Heart left ventricle (tissue), 16 donors: ENCODE measurements around the gene FBXW12. TPM values are rescaled to one million over a fixed set of nuclear protein-coding genes. Genes with fewer than 3 reads are reported as not detected.
A peak's percentile ranks its signal among the peaks of the same experiment; 100 is the strongest.
"Not testable (repeated sequence)": the region's sequence is repeated elsewhere in the genome, so short reads cannot be mapped to it uniquely, and the experiment has no call there.

Experiments
- ATAC-seq, 4 donors: fragments of 200-7000 bp; cut with Tn5 transposase; one replicate each; pipeline ENCODE4 v1.9.1; 2020 to 2022; ENCODE audit warnings: moderate library complexity in 4 of 4, mild to moderate bottlenecking in 3 of 4, moderate number of reproducible peaks in 1 of 4
- DNase-seq, 5 donors: peaks; one replicate each; pipeline ENCODE4 v3.0.0-alpha.2; 2020
- H3K27ac ChIP-seq, 12 donors: fragments of 200-600 bp; sonication (generic) in 4 of 12; one replicate each; pipeline versions ENCODE4 v1.5.0 to v1.8.0; 2016 to 2022; ENCODE audit warnings: mild to moderate bottlenecking in 2 of 12
- H3K27me3 ChIP-seq, 9 donors: fragments of 200-600 bp; sonication (generic) in 2 of 9; one replicate each; pipeline versions ENCODE4 v1.5.1 to v1.8.0; 2016 to 2022; ENCODE audit warnings: mild to moderate bottlenecking in 3 of 9
- H3K36me3 ChIP-seq, 9 donors: fragments of 200-600 bp; sonication (generic) in 2 of 9; one replicate each; pipeline versions ENCODE4 v1.5.0 to v1.8.0; 2018 to 2022; ENCODE audit warnings: mild to moderate bottlenecking in 2 of 9
- H3K4me1 ChIP-seq, 12 donors: fragments of 200-600 bp; sonication (generic) in 4 of 12; one replicate each; pipeline versions ENCODE4 v1.5.0 to v1.8.0; 2016 to 2022; ENCODE audit warnings: mild to moderate bottlenecking in 3 of 12
- H3K4me3 ChIP-seq, 12 donors: fragments of 200-600 bp; sonication (generic) in 4 of 12; one replicate each; pipeline versions ENCODE4 v1.5.0 to v1.8.0; 2017 to 2022; ENCODE audit warnings: mild to moderate bottlenecking in 9 of 12, moderate library complexity in 4 of 12
- H3K9me3 ChIP-seq, 12 donors: fragments of 200-600 bp; sonication (generic) in 4 of 12; one replicate each; pipeline versions ENCODE4 v1.5.0 to v1.8.0; 2016 to 2022; ENCODE audit warnings: mild to moderate bottlenecking in 1 of 12
- CTCF ChIP-seq, 12 donors: fragments of 200-600 bp; sonication (generic) in 4 of 12; IDR thresholded peaks; one replicate each; pipeline versions ENCODE4 v1.5.0 to v1.8.0; 2018 to 2022; ENCODE audit warnings: antibody characterized with exemption in 12 of 12, mild to moderate bottlenecking in 5 of 12
- POLR2A ChIP-seq, 2 donors: fragments of 450-650 bp; IDR thresholded peaks; one replicate each; pipeline ENCODE4 v1.6.1; 2017; ENCODE audit warnings: antibody characterized with exemption in 2 of 2, mild to moderate bottlenecking in 2 of 2, moderate library complexity in 2 of 2
- WGBS, 4 donors: extraction: QIAGEN DNeasy Blood & Tissue Kit in 2 of 4; methylation state at CpG; one replicate each; pipeline versions ENCODE4 v1.1.5 to v1.1.7; 2013 to 2018; 5-methylcytosine and 5-hydroxymethylcytosine counted together
- intact Hi-C, 10 donors: fragments of 100-400 bp; cut with DNase I; formaldehyde crosslinking; loops; one replicate each; pipeline versions ENCODE4 v1.11.1 to v1.14.2; 2022
- polyA plus RNA-seq, 2 donors: library from polyadenylated mRNA; stranded (reverse); fragments of 200-250 nt; gene quantifications; one replicate each; pipeline ENCODE4 v1.2.3, GENCODE V29; 2013
- total RNA-seq, 9 donors: library from RNA; depleted of rRNA in 2 of 9; stranded (reverse); fragments of >200 nt in 2 of 9; fragmentation: NEBNext Ultra II Directional in 3 of 9; extraction: Animal tissue kit (Norgen Biotek cat#: 25700) in 3 of 9; gene quantifications; one replicate each; pipeline versions ENCODE4 v1.1.0 to v1.2.4, GENCODE V29; 2016 to 2023
- donor health status: ischemic (EF 13 %, LVEDD 7.1; RV severe dilation, severe dysfunction).
- donor health status: healthy with polysubstance abuse.
- donor health status: DM: no; HTN: yes; CAD: no.
- donor health status: DM: no; HTN: no; CAD: no.
- donor health status: ischemic (EF 25% LVEDD 6.9; RV normal size, moderate dysfunction).
- donor health status: ischemic (EF 25% LVEDD 5.7; RV mildly dilated, moderate dysfunction).
- donor health status: healthy.
- donor health status: DM: yes; HTN: yes; CAD: no.
- donor health status: ischemic (EF 35%, LVEDD 5.7; RV mildly dilated, moderate dysfunction).
- donor health status: nonischemic (EF 11% LVEDD 7.7; RV severe dilation, severe dysfunction).
- donor health status: DM: yes; HTN: yes; CAD: no.
- donor health status: PGD.
- donor health status: ischemic (EF 29% LVEDD 5.4; RV normal size, mild dysfunction).
- donor health status: nonischemic (EF 23%, LVEDD 6.1; RV moderate dilation, normal function).

The FBXW12 gene
- total and polyA plus RNA-seq, 11 donors = not detected

GRCh38 chr3:48398701-48399386, 26.8 kb downstream of the FBXW12 start:
- 55 to 68% (median 62%) methylated on average over 6 to 11 of the region's 11 CpGs for whole genome bisulfite sequencing, 4 donors
- DNase-seq = peak in 2 of 5 donors; percentile 22 to 50

GRCh38 chr3:48399387-48400172, 27.6 kb downstream of the FBXW12 start:
- no peak for ATAC-seq
- H3K36me3 ChIP-seq = peaks cover 0 to 15% (median 6%) of the 10 kb centered on the region in 9 donors
- H3K27me3 ChIP-seq = peaks cover 0 to 9% (median 0%) of the 10 kb centered on the region in 9 donors
- WGBS, 4 donors = 64 to 81% (median 69%) methylated on average over 4 of the region's 4 CpGs
- DNase-seq = no peak
- H3K4me1 ChIP-seq = peaks cover 0 to 11% (median 2%) of the 10 kb centered on the region in 12 donors
- intact Hi-C loops = loop anchor here in 7 of 10 donors (2.0 to 10.0 kb wide), 7 partner anchors 35 to 149 kb away; no protein-coding TSS in a partner anchor
- H3K27ac ChIP-seq = no peak overlapping the region
- H3K9me3 ChIP-seq = no peaks in the 10 kb centered on the region
- H3K4me3 ChIP-seq = no peak overlapping the region
- TF ChIP-seq CTCF (IDR thresholded peaks at IDR 0.05) = no peak
- TF ChIP-seq POLR2A (IDR thresholded peaks at IDR 0.05) = no peak

More at GRCh38 chr3:48398701-48399386, 26.8 kb downstream of the FBXW12 start:
- intact Hi-C loops = no loop called here
- TF ChIP-seq POLR2A (IDR thresholded peaks at IDR 0.05) = no peak
- TF ChIP-seq CTCF (IDR thresholded peaks at IDR 0.05) = no peak
- Histone ChIP-seq H3K4me1 (peaks cover 0 to 11% (median 2%) of the 10 kb centered on the region in 12 donors), H3K4me3 (no peak overlapping the region), H3K9me3 (no peaks in the 10 kb centered on the region), H3K27ac (no peak overlapping the region), H3K27me3 (peaks cover 0 to 14% (median 0%) of the 10 kb centered on the region in 9 donors), H3K36me3 (peaks cover 0 to 8% (median 0%) of the 10 kb centered on the region in 9 donors)
- ATAC-seq = no peak

GRCh38 chr3:48400824-48401433, 28.9 kb downstream of the FBXW12 start:
- Histone ChIP-seq H3K4me1 (peaks cover 0 to 11% (median 2%) of the 10 kb centered on the region in 12 donors), H3K27ac (peak overlapping the region in 1 of 12 donors; percentile 86), H3K27me3 (no peaks in the 10 kb centered on the region), H3K4me3 (no peak overlapping the region), H3K36me3 (peaks cover 0 to 27% (median 18%) of the 10 kb centered on the region in 9 donors), H3K9me3 (no peaks in the 10 kb centered on the region)
- DNase-seq (peak; percentile 46 to 57 (median 49)), ATAC-seq (peak; percentile 43 to 77 (median 60))
- WGBS, 4 donors = 59 to 66% (median 62%) methylated on average over 6 of the region's 6 CpGs
- TF ChIP-seq CTCF (IDR thresholded peaks at IDR 0.05) (peak; percentile 72 to 89 (median 79)), POLR2A (IDR thresholded peaks at IDR 0.05) (no peak)
- intact Hi-C loops = loop anchor here (1.0 to 10.0 kb wide), 10 partner anchors 34 to 148 kb away; no protein-coding TSS in a partner anchor

GRCh38 chr3:48401434-48401901, 29.4 kb downstream of the FBXW12 start:
- not testable (repeated sequence) for H3K27me3 ChIP-seq, H3K4me3 ChIP-seq, H3K9me3 ChIP-seq, ATAC-seq, DNase-seq
- Histone ChIP-seq H3K27ac (peak overlapping the region in 5 of 12 donors; percentile 1 to 86 (median 33)), H3K36me3 (peaks cover 0 to 32% (median 23%) of the 10 kb centered on the region in 9 donors), H3K4me1 (peaks cover 0 to 11% (median 2%) of the 10 kb centered on the region in 12 donors)
- intact Hi-C loops = loop anchor here (1.0 to 10.0 kb wide), 10 partner anchors 33 to 147 kb away; no protein-coding TSS in a partner anchor
- WGBS, 4 donors = 90 to 95% (median 94%) methylated on average over 12 of the region's 12 CpGs
